Right cardiac atrium (tissue), 5 donors: ENCODE results near the gene RNF17. TPM values are rescaled to one million over a fixed set of nuclear protein-coding genes. Genes with fewer than 3 reads are reported as not detected.

Experiments
- ATAC-seq, 2 donors: fragments of 200-7000 bp; cut with Tn5 transposase; one replicate each; pipeline versions ENCODE4 v1.8.0 to v1.9.1; 2020; ENCODE audit warnings: moderate library complexity in 2 of 2, mild to moderate bottlenecking in 1 of 2
- DNase-seq, 3 donors: peaks; one replicate each; pipeline ENCODE4 v3.0.0-alpha.2; 2020
- H3K27ac ChIP-seq: one replicate; pipeline ENCODE4 v1.5.1; 2013; ENCODE audit warnings: mild to moderate bottlenecking, low read length, control low read depth, moderate library complexity
- H3K27me3 ChIP-seq: one replicate; pipeline ENCODE4 v1.6.1; 2013; ENCODE audit not compliant: control insufficient read depth, insufficient read depth
- H3K4me1 ChIP-seq: one replicate; pipeline ENCODE4 v1.6.1; 2013; ENCODE audit warnings: low read length; ENCODE audit not compliant: control insufficient read depth, insufficient read depth
- H3K4me3 ChIP-seq: one replicate; pipeline ENCODE4 v1.5.1; 2013; ENCODE audit warnings: low read length, control low read depth
- H3K9me3 ChIP-seq: one replicate; pipeline ENCODE4 v1.6.1; 2013; ENCODE audit warnings: low read length; ENCODE audit not compliant: control insufficient read depth
- WGBS: extraction: QIAGEN DNeasy Blood & Tissue Kit; methylation state at CpG from one replicate; pipeline ENCODE4 v1.1.7; 2013; 5-methylcytosine and 5-hydroxymethylcytosine counted together
- intact Hi-C, 4 donors: fragments of 100-400 bp; cut with DNase I; formaldehyde crosslinking; loops; one replicate each; pipeline versions ENCODE4 v1.11.0 to v1.14.0; 2022 to 2023
- polyA plus RNA-seq: library from polyadenylated mRNA; stranded (reverse); fragments of 200-250 nt; gene quantifications from one replicate; pipeline ENCODE4 v1.2.3, GENCODE V29; 2013
- total RNA-seq, 4 donors: library from RNA; stranded (reverse); fragmentation: NEBNext Ultra II Directional; extraction: Animal tissue kit (Norgen Biotek cat#: 25700); gene quantifications; one replicate each; pipeline ENCODE4 v1.2.1, GENCODE V29; 2021
- donor health status: healthy with polysubstance abuse.
- donor health status: DM: no; HTN: yes; CAD: no.
- donor health status: DM: no; HTN: no; CAD: no.
- donor health status: DM: no; HTN: yes; CAD: no; lungs with severe emphysema.
- donor health status: DM: yes; HTN: yes; CAD: no.

Gene RNF17
- total and polyA plus RNA-seq, 5 donors = 1.1 TPM; not detected in 4

- Histone ChIP-seq H3K27ac (no peak overlapping the region), H3K4me3 (no peak overlapping the region), H3K9me3 (no peaks in the 10 kb centered on the region), H3K27me3 (no peaks in the 10 kb centered on the region), H3K4me1 (no peaks in the 10 kb centered on the region)
- 84% methylated on average over 4 of the region's 4 CpGs for WGBS
- intact Hi-C loops = no loop called here
- no peak for ATAC-seq
- DNase-seq = no peak
Observed at GRCh38 chr13:24927810-24928404, 163.9 kb downstream of the RNF17 start.

DNA sequence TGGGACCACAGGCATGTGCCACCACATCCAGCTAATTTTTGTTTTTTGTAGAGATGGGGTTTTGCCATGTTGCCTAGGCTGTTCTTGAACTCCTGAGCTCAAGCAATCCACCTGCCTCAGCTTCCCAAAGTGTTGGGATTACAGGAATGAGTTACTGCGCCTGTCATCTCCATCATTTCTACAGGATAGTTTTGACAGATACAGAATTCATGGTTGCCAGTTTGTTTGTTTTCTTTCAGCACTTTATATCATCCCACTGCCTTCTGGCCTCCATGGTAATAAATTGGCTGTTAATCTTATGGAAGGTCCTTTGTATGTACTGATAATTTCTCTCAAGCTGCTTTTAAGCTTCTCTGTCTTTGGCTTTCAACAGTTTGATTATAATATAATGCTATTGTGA lies 165.2 kb downstream of the RNF17 start:
- H3K4me3 ChIP-seq = no peak overlapping the region
- no peaks in the 10 kb centered on the region for H3K27me3 ChIP-seq
- WGBS = 97% methylated on average over 1 of the region's 1 CpG
- DNase-seq (no peak), ATAC-seq (no peak)
- no peaks in the 10 kb centered on the region for H3K9me3 ChIP-seq
- no peaks in the 10 kb centered on the region for H3K4me1 ChIP-seq
- H3K27ac ChIP-seq = no peak overlapping the region
- intact Hi-C loops = no loop called here

Other genes with a start within 250 kb of the RNF17 start
- not detected for gene ATP12A, start 83.8 kb upstream of the RNF17 start, total RNA-seq
- not detected for gene ATP12A, start 83.8 kb upstream of the RNF17 start, polyA plus RNA-seq